ENCODE measurements around the gene ATP2B1.

DNA sequence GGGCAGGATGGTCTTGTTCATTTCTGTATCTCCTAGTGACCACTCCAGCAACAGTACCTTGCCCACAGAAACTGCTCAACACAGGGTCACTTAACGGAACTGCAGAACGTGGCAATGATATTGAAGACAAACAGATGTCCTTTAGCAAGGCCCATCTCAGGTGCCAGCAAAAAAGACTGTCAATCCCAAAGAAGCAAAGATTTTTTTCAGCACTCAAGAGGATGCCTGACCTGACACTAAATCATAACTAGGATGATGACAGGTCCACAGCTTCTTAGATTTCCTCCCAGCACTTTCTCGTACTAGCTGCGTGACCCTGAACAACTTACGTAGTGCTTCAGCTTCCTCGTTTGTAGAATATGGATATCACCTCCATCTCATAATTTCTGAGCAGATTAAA lies 39.4 kb downstream of the ATP2B1 start:
- TF ChIP-seq, protein P1, sequence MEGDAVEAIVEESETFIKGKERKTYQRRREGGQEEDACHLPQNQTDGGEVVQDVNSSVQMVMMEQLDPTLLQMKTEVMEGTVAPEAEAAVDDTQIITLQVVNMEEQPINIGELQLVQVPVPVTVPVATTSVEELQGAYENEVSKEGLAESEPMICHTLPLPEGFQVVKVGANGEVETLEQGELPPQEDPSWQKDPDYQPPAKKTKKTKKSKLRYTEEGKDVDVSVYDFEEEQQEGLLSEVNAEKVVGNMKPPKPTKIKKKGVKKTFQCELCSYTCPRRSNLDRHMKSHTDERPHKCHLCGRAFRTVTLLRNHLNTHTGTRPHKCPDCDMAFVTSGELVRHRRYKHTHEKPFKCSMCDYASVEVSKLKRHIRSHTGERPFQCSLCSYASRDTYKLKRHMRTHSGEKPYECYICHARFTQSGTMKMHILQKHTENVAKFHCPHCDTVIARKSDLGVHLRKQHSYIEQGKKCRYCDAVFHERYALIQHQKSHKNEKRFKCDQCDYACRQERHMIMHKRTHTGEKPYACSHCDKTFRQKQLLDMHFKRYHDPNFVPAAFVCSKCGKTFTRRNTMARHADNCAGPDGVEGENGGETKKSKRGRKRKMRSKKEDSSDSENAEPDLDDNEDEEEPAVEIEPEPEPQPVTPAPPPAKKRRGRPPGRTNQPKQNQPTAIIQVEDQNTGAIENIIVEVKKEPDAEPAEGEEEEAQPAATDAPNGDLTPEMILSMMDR (conservative IDR thresholded peaks at IDR 0.05; ENCODE audit: low read length) = no peak
- no peak for TF ChIP-seq EZH2phosphoT487 (IDR thresholded peaks at IDR 0.05; ENCODE audit: borderline replicate concordance)
